ENCODE results near the gene MITF. TPM values are rescaled to one million over a fixed set of nuclear protein-coding genes. Genes with fewer than 3 reads are reported as not detected.

The MITF gene
- total RNA-seq, 4 donors from 2014 or later: 19.4 to 35.3 (median 21.7) TPM

GRCh38 chr3:69888943-69889315 lies 149.7 kb downstream of the MITF start:
- WGBS: 71% methylated on average over 3 of the region's 3 CpGs
- Histone ChIP-seq H3K27me3 (no peaks in the 10 kb centered on the region), H3K4me1 (peaks cover 6% of the 10 kb centered on the region), H3K27ac (no peak overlapping the region), H3K36me3 (no peaks in the 10 kb centered on the region), H3K4me3 (no peak overlapping the region), H3K9me3 (no peaks in the 10 kb centered on the region)
- no peak for DNase-seq (ENCODE audit: low spot score in 2 of 2)
- TF ChIP-seq POLR2A (IDR thresholded peaks at IDR 0.05) (no peak), EP300 (IDR thresholded peaks at IDR 0.05) (no peak), POLR2AphosphoS5 (IDR thresholded peaks at IDR 0.05) (no peak), CTCF (IDR thresholded peaks at IDR 0.05) (no peak)

- 94% methylated on average over 4 of the region's 4 CpGs for WGBS
- Histone ChIP-seq H3K4me3 (no peak overlapping the region), H3K27ac (no peak overlapping the region), H3K4me1 (peaks cover 6% of the 10 kb centered on the region), H3K27me3 (no peaks in the 10 kb centered on the region), H3K36me3 (no peaks in the 10 kb centered on the region), H3K9me3 (no peaks in the 10 kb centered on the region)
- no peak for TF ChIP-seq EP300 (IDR thresholded peaks at IDR 0.05)
- TF ChIP-seq POLR2AphosphoS5 (IDR thresholded peaks at IDR 0.05): no peak
- no peak for TF ChIP-seq CTCF (IDR thresholded peaks at IDR 0.05)
- TF ChIP-seq POLR2A (IDR thresholded peaks at IDR 0.05): no peak
- no peak for DNase-seq (ENCODE audit: low spot score in 2 of 2)
These were observed 150.8 kb downstream of the MITF start for GRCh38 chr3:69890084-69890483.

GRCh38 chr3:69890691-69891090 lies 151.4 kb downstream of the MITF start:
- DNase-seq (ENCODE audit: low spot score in 2 of 2): no peak
- no peak for TF ChIP-seq POLR2A (IDR thresholded peaks at IDR 0.05)
- no peak for TF ChIP-seq EP300 (IDR thresholded peaks at IDR 0.05)
- no peak for TF ChIP-seq POLR2AphosphoS5 (IDR thresholded peaks at IDR 0.05)
- no peak for TF ChIP-seq CTCF (IDR thresholded peaks at IDR 0.05)
- H3K27me3 ChIP-seq: no peaks in the 10 kb centered on the region
- WGBS: 90% methylated on average over 2 of the region's 2 CpGs
- H3K9me3 ChIP-seq: no peaks in the 10 kb centered on the region
- H3K4me1 ChIP-seq: peaks cover 6% of the 10 kb centered on the region
- H3K4me3 ChIP-seq: no peak overlapping the region
- H3K27ac ChIP-seq: no peak overlapping the region
- no peaks in the 10 kb centered on the region for H3K36me3 ChIP-seq

GRCh38 chr3:69892706-69893105 lies 153.4 kb downstream of the MITF start:
- Histone ChIP-seq H3K36me3 (no peaks in the 10 kb centered on the region), H3K27ac (no peak overlapping the region), H3K9me3 (no peaks in the 10 kb centered on the region), H3K27me3 (no peaks in the 10 kb centered on the region), H3K4me3 (no peak overlapping the region), H3K4me1 (peaks cover 6% of the 10 kb centered on the region)
- TF ChIP-seq CTCF (IDR thresholded peaks at IDR 0.05) (no peak), POLR2A (IDR thresholded peaks at IDR 0.05) (no peak), POLR2AphosphoS5 (IDR thresholded peaks at IDR 0.05) (no peak), EP300 (IDR thresholded peaks at IDR 0.05) (no peak)
- DNase-seq (ENCODE audit: low spot score in 2 of 2): no peak
- WGBS: 88% methylated on average over 4 of the region's 4 CpGs

- Histone ChIP-seq H3K27ac (no peak overlapping the region), H3K36me3 (no peaks in the 10 kb centered on the region), H3K4me3 (no peak overlapping the region), H3K9me3 (no peaks in the 10 kb centered on the region), H3K27me3 (no peaks in the 10 kb centered on the region), H3K4me1 (peaks cover 5% of the 10 kb centered on the region)
- DNase-seq (ENCODE audit: low spot score in 2 of 2): no peak
- 82% methylated on average over 4 of the region's 4 CpGs for WGBS
- TF ChIP-seq EP300 (IDR thresholded peaks at IDR 0.05) (no peak), POLR2AphosphoS5 (IDR thresholded peaks at IDR 0.05) (no peak), CTCF (IDR thresholded peaks at IDR 0.05) (no peak), POLR2A (IDR thresholded peaks at IDR 0.05) (no peak)
These were observed 154.0 kb downstream of the MITF start for GRCh38 chr3:69893274-69893673.

Data from suprapubic skin (tissue), 4 donors.